GM18868 (cell line): ENCODE measurements around the gene PAQR4.

Source experiments
- ATAC-seq: cut with Tn5 transposase; IDR thresholded peaks from one replicate; pipeline ENCODE4 v1.9.1; 2021; ENCODE audit warnings: mild to moderate bottlenecking, moderate library complexity; ENCODE audit not compliant: unreplicated experiment

Gene PAQR4

DNA sequence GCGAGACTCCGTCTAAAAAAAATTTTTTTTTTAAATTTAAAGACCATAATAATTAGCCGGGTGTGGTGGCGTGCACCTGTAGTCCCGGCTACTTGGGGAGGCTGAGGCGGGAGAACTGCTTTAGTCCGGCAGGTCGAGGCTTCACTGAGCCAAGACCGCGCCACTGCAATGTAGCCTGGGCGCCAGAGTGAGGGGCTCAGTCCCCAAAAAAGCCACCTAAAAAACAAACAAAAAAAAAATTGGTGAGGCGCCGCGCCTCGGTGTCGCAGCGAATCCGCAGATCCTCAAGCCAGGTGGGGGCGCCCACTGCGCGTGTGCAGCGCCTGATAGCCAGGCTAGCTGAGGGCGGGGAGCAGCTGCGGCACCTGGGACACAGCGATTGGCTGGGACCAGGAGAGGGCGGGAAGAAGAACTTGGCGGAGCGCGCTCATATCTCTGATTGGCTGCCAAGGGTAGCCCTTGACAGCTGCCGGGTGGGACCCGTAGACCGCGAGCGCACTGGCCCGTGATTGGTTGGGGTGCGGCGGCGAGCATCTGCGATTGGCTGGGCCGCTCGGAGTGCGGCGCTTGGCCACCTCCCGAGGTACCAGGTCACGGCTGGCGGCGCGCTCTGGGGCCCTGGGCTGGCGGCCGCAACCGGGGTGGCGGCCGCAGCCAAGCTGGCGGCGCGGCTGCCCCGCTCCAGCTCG, 34.6 kb downstream of the PAQR4 start:
- ATAC-seq: peak; percentile 97

DNA sequence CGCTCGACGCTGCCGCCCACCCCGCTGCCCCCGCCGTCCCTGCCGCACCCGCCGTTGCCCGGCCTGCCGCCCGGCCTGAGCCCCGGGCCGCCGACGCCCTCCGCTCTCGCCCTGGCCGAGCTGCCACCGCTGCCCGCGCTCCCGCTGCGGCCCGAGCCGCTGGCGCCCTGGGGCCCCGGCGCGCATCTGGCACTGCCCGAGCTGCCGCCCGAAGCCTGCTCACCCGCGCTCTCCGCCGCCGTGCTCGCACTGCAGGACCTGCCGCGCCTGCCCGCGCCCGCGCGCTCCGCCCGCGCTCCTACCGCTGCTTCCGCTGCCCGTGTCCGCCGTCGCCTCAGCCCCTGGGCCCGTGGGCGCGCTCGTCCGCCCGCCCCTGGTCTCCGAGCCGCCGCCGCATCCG, 35.2 kb downstream of the PAQR4 start:
- ATAC-seq: peak; percentile 4

DNA sequence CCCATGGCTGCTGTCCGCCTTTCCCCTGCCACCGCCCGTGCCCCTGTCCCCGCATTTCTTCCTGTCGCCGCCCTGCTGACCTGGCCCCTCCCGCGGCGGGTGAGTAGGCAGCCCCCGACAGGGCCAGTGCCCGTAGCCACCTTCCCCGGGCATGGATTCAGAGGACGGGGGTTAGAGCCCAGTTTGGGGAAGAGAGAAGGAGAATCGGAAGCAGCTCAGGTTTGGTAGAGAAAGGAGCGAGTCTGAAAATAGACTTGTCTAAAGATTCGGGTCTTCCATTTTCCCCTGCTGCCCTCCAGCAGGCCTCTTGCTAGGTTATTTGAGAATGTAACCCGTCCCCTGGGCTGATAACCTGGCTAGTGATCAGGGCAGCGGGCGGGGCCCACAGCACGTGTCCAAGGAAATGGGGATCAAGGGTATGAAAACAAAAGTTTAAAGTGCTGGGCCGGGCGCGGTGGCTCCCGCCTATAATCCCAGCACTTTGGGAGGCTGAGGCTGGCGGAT, 35.7 kb downstream of the PAQR4 start:
- no peak for ATAC-seq

DNA sequence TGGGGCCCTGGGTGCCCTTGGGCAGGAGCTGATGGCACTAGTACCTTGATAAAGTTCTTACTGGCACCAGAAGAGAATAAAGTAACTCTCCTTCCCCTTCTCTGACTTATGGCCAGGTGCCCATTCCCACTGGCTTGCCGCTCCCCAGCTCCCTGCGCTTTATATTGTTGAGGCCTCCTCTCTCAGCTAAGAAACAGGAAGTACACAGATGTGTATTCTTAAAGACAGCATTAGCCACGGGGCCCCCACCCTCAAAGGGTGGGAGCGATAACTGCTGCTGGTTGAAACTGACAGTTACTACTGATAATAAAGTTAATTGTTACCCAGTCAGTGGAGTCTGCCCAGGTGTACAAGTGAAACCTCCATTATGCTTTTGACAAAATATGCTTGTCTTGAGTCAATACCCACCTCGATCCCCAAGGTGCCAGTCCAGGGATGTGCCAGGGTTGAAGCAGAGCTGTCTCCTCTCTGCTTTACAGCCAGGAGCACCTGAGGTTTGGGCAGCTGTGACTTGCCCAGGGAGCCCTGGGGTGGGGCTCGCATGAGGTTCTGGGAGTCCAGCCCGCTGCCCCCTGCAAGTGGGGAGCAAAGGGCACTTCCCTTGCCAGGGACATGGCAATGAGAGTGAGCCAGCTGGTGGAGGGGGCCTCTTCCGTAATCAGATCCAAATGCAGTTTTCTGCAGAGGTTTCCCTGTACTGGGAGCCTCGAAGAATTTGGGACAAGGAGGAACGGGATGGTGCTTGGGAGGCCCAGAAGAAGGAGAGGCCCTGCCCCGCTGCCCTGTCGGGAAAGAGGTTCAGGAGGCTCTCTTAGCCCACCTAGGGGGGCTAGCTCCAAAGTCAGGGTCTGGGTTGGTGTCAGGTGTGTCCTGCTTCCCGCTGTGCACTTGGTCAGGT, 38.2 kb downstream of the PAQR4 start:
- ATAC-seq: no peak

DNA sequence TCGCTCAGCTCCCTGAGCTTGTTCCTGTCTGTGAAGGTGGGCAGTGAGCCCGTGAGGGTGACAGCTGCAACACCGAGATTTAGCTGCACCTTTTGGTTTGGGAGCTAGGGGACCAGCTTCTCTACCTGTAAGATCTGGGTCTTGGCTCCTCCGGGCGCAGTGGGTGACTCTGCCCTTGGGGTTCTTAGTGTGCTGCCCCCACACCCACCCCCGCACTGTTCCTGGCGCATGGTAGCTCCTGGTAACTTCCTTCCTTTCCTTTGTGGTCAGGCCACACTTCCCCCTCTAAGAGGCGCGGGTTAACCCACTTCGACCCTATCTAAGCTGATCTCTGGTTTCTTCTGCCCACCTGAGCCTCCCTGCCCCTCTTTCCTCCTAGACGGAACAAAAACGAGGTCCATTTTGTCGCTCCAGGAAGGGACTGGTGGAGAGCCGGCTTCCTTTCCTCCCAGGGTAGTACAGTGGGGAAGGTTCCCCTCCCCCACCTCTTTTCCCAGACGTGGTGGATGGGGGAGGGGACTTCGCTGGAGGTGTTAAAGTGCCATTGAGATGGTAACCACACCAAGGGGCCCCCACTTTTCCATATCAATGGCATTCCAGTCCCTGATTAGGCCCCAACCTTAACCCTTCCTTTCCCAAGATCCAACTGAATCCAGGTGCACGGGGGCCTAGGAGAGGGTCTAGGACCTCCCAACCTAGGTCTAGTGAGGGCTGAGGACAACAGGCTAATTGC, 39.0 kb downstream of the PAQR4 start:
- ATAC-seq: no peak

DNA sequence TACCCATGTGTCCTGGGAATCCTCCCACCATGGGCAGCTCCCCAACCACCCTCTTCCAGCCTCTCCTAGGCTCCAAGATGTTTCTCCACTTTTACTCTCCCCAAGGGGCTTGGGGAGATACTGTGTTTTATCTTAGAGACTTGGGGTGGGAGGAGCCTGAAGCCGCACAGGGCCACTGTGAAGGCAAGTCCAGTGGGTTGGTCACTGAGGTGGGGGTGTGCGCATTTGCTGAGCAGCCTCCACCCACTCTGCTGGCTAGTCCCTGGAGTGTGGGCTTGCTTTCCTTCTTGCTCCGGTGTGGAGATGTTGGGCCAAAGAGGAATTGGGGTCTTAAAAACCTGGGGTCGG, 39.5 kb downstream of the PAQR4 start:
- ATAC-seq: no peak

DNA sequence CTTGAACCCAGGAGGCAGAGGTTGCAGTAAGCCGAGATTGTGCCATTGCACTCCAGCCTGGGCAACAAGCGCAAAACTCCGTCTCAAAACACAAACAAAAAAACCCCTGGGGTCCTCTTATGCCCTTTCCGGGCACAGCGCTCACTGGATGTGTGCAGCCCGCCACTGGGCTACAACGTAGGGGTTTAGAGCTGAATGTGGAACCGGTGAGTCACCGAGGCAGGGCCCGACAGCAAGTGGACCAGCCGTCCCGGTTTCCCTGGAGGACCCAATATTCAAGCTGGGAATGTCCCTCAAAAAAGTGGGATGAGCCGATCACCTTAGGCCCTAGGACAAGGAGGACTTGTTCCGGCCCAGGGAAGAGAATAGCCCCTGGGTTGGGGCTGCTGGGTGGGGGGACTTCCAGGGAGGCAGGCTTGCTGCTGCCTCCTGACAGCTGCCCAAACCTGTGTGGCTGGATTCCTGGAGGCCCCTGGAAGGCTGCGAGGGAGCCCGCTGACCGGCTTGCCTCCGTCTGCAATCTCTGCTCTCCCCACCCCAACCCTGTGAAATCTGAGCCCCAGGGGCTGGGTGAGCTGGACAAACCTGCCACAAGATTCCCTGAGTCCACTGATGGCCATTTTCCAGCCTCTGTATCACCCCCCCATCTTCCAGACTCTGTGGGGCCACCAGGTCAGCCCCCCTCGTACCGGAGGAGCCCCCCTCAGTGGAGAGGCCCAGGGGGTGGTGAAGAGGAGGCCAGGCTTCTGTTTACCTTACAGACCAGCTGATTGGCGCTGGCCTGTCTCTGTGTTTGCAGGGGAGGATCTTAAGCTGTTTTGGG, 40.6 kb downstream of the PAQR4 start:
- no peak for ATAC-seq

DNA sequence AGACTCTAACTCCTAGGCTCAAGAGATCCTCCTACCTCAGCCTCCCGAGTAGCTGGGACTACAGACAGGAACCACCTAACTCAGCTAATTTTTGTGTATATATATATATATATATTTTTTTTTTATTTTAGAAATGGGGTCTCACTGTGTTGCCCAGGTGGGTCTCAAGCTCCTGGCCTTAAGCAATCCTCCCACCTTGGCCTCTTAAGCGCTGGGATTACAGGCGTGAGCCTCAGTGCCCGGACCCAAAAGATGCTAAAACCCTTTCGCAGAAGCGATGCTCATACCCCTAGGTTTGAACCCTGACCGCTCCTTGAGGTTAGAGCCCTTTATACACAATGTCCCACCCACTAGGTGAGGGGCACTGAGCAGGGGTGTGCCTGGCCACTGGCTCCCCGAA, 41.4 kb downstream of the PAQR4 start:
- ATAC-seq: no peak

DNA sequence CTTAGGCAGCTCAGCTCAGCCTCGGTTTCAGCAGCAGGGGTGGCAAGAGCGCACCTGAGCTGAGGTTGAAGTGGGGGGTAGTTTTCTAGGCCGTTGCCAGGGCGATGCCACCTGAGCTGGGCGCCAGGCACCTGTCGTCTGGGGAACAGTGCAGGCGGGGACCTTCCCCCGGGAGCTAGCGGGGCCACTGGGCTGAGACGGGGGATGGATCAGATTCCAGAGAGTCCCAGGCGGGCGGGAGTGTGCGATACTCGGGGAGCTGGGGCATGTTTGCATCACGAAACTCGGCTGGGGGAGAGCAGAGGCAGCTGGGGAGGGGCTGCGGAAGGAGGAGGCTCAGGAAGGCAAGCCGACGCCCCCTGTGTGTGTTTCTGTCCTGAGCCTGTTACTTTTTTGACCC, 43.1 kb downstream of the PAQR4 start:
- ATAC-seq: no peak

DNA sequence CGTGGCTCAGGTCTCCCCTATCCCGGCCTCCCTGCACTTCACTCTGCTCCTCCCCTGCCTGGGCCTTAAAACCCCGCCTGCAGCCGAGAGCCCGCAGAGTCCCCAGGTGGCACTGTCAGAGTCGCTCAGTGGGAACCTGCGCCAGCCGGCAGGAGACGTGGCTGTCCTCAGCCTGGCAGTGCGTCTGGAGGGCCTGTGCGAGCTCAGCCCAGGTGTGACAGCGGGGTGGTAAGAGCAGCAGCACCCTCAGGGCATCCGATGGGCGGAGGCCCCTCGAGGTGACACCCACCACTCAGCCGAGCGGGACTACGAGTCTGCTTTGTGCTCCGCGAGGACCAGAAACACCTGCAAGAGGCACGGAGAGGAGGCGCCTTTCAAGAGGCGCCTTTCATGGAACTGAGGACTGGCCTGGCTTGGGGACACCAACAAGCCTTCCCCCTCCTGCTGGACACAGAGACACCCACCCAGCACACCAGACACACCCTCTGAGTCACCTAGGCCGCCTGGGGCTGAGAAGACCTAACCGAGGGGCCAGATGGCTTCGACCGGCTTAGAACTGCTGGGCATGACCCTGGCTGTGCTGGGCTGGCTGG, 43.8 kb downstream of the PAQR4 start, which contains the start of gene CLDN9:
Gene CLDN9 (plus strand): TSS at position 96 of the 593 bp plus-strand sequence. CDS start 440 bp downstream, at position 536.
- ATAC-seq: no peak

DNA sequence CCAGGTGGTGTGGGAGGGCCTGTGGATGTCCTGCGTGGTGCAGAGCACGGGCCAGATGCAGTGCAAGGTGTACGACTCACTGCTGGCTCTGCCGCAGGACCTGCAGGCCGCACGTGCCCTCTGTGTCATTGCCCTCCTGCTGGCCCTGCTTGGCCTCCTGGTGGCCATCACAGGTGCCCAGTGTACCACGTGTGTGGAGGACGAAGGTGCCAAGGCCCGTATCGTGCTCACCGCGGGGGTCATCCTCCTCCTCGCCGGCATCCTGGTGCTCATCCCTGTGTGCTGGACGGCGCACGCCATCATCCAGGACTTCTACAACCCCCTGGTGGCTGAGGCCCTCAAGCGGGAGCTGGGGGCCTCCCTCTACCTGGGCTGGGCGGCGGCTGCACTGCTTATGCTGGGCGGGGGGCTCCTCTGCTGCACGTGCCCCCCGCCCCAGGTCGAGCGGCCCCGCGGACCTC, 44.4 kb downstream of the PAQR4 start:
- ATAC-seq: no peak

DNA sequence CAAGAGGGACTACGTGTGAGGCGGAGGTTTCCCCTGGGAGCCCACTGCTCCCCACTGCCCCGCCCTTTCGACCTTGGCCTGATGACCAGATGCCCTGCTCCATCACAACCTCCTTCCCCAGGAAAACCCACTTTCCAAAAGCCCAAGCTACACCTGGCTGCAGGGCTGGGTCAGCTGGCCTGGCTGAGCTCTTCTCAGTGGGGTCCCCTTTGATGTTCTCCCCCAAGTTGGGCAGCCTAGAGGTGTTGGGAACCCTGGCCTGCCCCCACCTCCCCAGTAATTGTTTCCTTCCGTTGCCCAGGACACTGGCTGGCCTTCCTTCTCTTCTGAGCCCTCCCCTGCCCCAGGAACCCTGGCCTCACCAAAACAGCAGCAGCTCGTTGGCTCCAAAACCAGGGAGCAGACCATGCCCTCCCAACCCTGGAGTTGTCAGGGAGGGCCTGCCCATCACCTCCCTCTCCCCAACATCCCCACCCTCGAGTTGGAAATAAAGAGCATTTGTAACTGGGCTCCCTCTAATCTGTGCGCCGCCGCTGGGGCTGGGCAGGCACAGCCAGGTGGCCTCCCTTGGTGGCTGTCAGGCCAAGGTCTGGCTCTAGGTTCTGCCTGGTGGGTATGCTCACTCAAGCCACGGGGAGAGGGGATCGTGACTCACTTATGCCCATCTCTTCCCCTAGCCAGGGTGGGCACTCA, 45.0 kb downstream of the PAQR4 start:
- no peak for ATAC-seq

DNA sequence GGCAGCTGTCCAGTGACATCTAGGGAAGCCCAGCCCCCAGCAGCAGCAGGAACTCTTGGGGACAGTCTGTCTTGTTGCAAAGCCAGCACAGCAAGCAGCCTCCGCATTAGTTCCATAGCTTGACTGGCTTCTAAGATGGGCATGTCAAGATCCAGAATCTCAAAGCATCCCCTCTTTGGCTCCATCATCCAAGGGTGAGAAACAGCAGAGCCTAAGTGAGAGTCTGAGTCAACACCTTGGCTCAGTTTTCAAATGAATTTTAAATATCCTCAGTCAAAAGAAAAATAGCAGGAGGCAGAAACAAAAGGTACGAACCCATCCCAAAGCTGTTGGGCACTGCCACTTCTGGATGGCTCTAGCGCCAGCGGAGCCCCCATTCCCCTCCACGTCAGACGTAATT, 45.8 kb downstream of the PAQR4 start:
- ATAC-seq: no peak

DNA sequence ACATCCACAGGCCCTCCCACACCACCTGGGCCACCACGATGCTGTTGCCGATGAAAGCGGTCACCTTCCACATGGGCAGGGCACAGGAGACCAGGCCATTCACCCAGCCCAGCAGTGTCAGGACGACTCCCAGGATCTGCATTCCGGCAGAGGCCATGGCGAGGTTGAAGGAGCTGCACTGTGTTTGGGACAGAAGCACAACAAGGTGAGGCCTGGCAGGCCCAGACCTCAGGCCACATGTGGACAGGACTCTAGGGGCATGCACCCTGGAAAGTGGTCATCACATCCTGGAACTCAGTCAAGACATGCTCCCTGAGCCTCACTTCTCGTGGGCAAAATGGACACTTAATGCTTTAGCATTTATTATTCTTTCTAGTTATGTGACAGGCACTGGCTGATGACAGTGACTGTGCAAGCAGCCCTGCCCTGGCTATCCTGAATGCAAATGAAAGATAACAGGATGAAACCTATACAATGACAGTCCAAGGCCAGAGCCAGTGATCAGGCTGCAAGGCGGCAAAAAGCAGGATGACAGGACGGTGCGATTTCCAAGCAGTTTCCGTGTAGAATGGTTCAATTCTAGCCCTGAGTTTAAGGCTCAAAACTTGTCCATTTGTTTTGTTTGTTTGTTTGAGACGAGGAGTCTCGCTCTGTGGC, 46.8 kb downstream of the PAQR4 start:
- ATAC-seq: no peak

DNA sequence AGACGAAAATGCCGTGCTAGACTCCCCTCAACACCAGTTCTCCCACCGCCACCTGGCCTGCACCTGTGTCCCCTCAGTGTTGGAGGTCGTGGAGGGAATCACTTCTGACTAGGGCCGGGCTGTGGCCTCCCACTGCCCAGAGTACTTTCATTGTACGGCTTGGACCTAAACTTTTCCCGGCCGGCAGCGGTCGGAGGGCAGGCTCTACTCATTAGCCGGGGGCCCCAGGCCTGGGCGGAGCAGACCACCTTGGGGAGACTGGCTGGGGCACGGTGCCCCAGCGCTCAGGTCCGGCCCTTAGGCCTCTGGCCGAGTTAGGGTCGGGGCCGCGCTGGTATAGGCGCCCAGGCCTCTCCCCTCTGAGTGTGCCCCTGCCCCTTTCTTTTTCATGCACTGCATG, 48.2 kb downstream of the PAQR4 start:
- no peak for ATAC-seq

DNA sequence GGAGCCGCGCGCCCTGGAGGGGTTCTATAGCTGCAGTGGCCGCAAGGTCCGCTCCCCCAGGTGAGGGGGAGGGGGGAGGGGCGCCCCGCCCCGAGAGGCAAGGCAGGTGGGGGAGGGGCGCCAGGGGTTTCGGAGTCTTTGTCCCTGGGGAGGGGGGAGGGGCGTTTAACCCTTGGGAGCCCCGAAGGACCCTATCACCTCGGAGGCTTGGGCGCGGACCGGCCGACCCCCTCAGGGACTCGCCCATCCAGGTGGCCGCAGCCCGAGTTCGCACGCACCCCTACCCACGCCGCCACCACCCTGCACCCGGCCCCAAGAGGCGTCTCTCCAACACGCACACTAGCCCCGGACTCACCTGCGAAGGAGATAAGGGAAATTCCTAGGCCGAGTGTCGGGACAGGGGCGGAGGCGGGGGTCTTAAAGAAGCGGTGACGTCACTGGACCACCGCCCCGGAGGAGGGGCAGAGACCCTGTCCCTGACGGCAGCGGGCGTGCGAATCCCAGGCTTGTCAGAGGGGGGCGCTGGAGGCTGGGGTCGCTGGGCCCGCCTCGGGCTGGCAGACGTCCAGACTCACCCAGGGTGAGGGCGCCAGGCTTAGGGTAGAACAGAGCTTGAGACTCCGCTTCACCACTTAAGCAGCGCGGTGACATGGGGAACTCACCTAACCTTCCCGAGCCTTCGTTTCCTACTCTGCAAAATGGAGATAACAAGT, 48.8 kb downstream of the PAQR4 start, which contains the start of gene CLDN6:
Gene CLDN6 (minus strand): TSS at position 390 of the 713 bp plus-strand sequence. CDS start 2,162 bp downstream, outside the sequence.
- ATAC-seq: no peak

DNA sequence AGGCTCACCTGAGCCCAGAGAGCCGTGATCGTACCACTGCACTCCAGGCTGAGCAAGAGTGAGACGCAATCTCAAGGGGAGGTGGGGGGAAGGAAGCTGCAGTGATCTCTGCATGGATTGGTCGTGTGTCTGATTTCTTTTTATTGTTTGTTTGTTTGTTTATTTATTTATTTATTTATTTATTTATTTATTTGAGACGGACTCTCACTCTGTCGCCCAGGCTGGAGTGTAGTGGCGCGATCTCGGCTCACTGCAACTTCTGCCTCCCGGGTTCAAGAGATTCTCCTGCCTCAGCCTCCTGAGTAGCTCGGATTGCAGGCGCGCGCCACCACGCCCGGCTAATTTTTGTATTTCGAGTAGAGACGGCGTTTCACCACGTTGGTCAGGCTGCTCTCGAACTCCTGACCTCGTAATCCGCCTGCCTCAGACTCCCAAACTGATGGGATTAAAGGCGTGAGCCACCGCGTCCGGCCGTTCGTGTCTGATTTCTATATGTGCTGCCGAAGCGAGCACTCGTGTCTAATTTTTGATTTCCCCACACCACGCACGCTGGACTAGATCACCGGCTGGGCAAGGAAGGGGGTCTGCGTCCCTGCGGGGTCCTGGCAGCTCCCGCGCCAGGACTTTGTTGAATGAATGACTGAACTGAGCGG, 50.6 kb downstream of the PAQR4 start:
- no peak for ATAC-seq

DNA sequence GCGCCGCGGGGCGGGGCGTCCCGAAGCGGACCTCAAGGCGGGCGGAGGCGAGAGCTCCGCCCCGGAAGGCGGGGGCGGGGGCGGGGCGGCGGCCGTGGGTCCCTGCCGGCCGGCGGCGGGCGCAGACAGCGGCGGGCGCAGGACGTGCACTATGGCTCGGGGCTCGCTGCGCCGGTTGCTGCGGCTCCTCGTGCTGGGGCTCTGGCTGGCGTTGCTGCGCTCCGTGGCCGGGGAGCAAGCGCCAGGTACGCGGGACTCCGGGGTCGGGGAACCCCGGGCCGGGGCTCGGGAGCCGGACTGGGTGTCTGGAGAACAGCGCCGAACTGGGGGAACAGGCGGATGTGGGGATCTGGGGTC, 51.1 kb downstream of the PAQR4 start, which contains the start of gene TNFRSF12A:
Gene TNFRSF12A (plus strand): TSS at position 122 of the 357 bp plus-strand sequence. CDS start 30 bp downstream, at position 152.
- ATAC-seq: no peak
